Activated CD8-positive, alpha-beta memory T cell treated with anti-CD3 and anti-CD28 coated beads, Interleukin-2, amount 10 ng/mL, durations not matched to agents 7 days and 5 days (primary cell): Measurements from ENCODE around the gene COQ5. TPM values are rescaled to one million over a fixed set of nuclear protein-coding genes. Genes with fewer than 3 reads are reported as not detected.

Source experiments
- ATAC-seq: fragments of 150-1000 bp; cut with Tn5 transposase; one replicate; pipeline ENCODE4 v1.10.0; 2021; ENCODE audit warnings: moderate library complexity
- CTCF ChIA-PET: fragments of 350-600 bp; sonication (Branson Sonifier 250); formaldehyde crosslinking; loops from one replicate; lab custom pipeline; 2021; ENCODE audit warnings: antibody characterized with exemption; lab: Charles Lee
- DNase-seq: peaks from one replicate; pipeline ENCODE4 v3.0.0-alpha.2; 2020
- H3K27ac Mint-ChIP-seq: one replicate; pipeline ENCODE4 v1.8.0; 2021; ENCODE audit warnings: mild to moderate bottlenecking, mixed read lengths
- H3K27me3 Mint-ChIP-seq: one replicate; pipeline ENCODE4 v1.8.0; 2021; ENCODE audit warnings: mixed read lengths
- H3K36me3 Mint-ChIP-seq: one replicate; pipeline ENCODE4 v1.8.0; 2021; ENCODE audit warnings: mild to moderate bottlenecking, mixed read lengths
- H3K4me1 Mint-ChIP-seq: one replicate; pipeline ENCODE4 v1.8.0; 2021; ENCODE audit warnings: mixed read lengths
- H3K4me3 Mint-ChIP-seq: one replicate; pipeline ENCODE4 v1.8.0; 2021; ENCODE audit warnings: mild to moderate bottlenecking, moderate library complexity, mixed read lengths
- H3K9me3 Mint-ChIP-seq: one replicate; pipeline ENCODE4 v1.8.0; 2022; ENCODE audit warnings: low read depth, mixed read lengths
- total RNA-seq, 2 experiments: library from RNA; stranded (reverse); gene quantifications; one replicate each; pipeline ENCODE4 v1.2.3, GENCODE V29; 2021

COQ5 gene
- total RNA-seq, 2 experiments from 2014 or later, result 26.4 to 34.0 TPM

DNA sequence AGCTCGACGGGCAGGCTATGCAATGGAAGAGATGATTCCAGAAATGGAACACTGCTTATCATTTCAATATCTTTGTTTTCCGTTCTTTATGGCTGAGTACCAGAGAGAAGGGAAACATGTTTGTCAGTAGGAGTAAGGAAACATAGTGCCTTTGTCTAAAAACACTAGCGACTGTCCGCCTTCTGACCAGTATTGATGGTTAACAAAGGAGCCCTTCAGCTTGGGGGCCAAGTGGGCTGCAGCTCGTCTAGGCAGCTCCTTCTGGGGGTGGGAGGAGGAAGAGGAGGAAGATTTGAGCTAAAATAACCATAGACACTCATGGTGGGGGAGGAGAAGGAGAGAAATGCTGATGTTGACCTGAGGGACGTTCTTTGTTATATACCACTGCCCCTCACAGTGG lies 15.0 kb downstream of the COQ5 start:
- Mint-ChIP-seq H3K4me1 (no peaks in the 10 kb centered on the region), H3K36me3 (peaks cover 13% of the 10 kb centered on the region), H3K27ac (no peak overlapping the region), H3K4me3 (no peak overlapping the region), H3K9me3 (no peaks in the 10 kb centered on the region), H3K27me3 (no peaks in the 10 kb centered on the region)
- no peak for ATAC-seq
- CTCF ChIA-PET, result no interaction called here
- no peak for DNase-seq

DNA sequence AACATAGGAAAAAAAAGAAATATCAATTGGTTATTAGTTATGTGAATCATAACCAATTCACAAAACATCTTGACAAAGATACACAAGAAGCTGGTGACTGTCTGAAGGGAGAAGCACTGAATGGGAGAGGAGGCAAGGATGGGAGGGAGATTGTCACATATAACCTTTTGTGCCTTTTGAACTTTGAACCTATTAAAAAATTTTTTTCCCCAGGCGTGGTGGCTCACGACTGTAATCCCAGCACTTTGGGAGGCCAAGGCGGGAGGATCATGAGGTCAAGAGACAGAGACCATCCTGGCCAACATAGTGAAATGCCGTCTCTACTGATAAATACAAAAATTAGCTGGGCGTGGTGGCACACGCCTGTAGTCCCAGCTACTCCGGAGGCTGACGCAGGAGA lies 20.4 kb downstream of the COQ5 start:
- Mint-ChIP-seq H3K4me1 (no peaks in the 10 kb centered on the region), H3K27me3 (no peaks in the 10 kb centered on the region), H3K9me3 (no peaks in the 10 kb centered on the region), H3K4me3 (no peak overlapping the region), H3K27ac (no peak overlapping the region), H3K36me3 (peaks cover 12% of the 10 kb centered on the region)
- DNase-seq, result no peak
- CTCF ChIA-PET, result interaction anchor here (1.1 to 1.5 kb wide), 3 partner anchors 39 to 79 kb away, joined by 3 to 5 read pairs (median 4); partner anchors contain the start of gene SRSF9
- no peak for ATAC-seq

DNA sequence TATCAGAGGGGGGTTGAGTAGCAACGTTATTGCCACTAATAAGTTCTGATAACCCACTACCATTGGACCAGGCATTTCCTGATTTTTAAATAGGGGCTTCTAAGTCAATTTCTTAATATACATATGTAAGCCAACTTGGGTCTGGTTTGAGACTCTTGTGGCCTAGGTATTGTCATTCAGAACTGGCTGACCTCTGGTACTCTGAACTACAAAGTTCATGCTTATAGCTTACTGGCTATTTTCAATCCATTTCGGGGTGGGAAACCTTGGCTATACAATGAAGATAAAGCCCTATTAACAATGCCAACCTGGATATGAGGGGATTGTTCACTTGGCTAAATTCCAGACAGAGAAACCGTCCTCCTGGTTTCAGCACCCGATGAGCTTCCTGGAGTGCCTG lies 24.4 kb downstream of the COQ5 start:
- H3K9me3 Mint-ChIP-seq, result no peaks in the 10 kb centered on the region
- no peak overlapping the region for H3K4me3 Mint-ChIP-seq
- peaks cover 16% of the 10 kb centered on the region for H3K36me3 Mint-ChIP-seq
- H3K4me1 Mint-ChIP-seq, result no peaks in the 10 kb centered on the region
- DNase-seq (no peak), ATAC-seq (no peak)
- no peak overlapping the region for H3K27ac Mint-ChIP-seq
- CTCF ChIA-PET, result interaction anchor here (0.8 to 2.9 kb wide), 3 partner anchors 13 to 35 kb away, joined by 3 to 10 read pairs (median 3); no protein-coding TSS in a partner anchor
- no peaks in the 10 kb centered on the region for H3K27me3 Mint-ChIP-seq

DNA sequence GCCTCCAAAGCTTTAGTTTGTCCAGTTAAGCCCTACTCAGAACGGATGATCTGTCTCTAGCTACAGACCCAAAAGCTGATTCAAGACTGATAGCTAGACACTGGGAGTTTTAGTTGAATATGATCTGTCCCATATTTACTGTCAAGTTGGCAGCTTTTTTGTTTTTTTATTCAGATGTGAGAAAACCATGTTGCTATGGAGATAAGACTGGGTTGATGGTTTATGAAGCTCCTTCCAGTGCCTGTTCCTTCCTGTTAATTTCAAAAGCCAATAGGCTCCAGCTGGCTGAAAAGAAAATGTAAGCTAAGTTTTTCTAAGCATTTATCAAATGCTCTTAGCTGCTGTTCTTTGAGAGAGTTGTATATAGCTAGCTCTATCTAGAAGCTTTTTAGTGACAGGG lies 28.4 kb downstream of the COQ5 start:
- Mint-ChIP-seq H3K4me3 (no peak overlapping the region), H3K27me3 (no peaks in the 10 kb centered on the region), H3K36me3 (peaks cover 28% of the 10 kb centered on the region), H3K4me1 (peaks cover 23% of the 10 kb centered on the region), H3K9me3 (no peaks in the 10 kb centered on the region), H3K27ac (peak overlapping the region; percentile 40)
- CTCF ChIA-PET, result interaction anchor here (0.9 to 1.8 kb wide), 3 partner anchors 9 to 30 kb away, joined by 3 to 6 read pairs (median 5); no protein-coding TSS in a partner anchor
- DNase-seq (no peak), ATAC-seq (no peak)

DNA sequence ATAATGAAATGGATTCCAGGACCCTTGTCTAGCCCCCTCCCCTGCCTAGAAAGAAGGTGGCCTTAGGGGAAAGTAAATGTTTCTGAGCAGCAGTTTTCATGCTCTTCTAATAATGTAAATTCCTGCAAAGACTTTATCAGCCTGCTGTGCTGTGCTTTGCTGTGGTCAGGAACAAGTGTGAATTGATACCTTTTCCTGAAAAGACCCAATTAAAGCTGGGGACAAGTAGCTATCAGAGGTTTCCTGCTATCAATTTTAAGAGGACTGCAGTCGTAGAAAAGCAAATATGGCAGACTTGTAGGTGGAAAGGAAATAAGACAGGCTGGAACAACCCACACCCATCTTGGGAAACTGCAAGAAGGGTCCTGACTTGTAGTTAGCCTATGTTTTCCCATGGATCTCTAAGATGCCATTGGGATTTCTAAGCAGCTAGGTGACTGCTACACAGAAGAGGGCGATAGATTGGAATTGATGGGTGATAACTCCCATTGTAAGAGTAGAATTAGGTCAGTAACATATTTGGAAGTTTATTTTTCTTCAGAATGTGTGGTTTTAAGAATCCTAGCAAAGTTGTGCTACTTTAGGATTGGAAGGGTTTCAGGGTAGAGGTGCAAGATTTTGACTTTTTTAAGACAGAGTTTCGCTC lies 30.0 kb downstream of the COQ5 start:
- CTCF ChIA-PET, result interaction anchor here (1.3 to 5.3 kb wide), 2 partner anchors 30 to 60 kb away, joined by 3 to 23 read pairs; partner anchors contain the start of gene COX6A1
- DNase-seq (no peak), ATAC-seq (no peak)
- Mint-ChIP-seq H3K9me3 (no peaks in the 10 kb centered on the region), H3K4me3 (no peak overlapping the region), H3K4me1 (peaks cover 30% of the 10 kb centered on the region), H3K27me3 (no peaks in the 10 kb centered on the region), H3K36me3 (peaks cover 27% of the 10 kb centered on the region), H3K27ac (no peak overlapping the region)

DNA sequence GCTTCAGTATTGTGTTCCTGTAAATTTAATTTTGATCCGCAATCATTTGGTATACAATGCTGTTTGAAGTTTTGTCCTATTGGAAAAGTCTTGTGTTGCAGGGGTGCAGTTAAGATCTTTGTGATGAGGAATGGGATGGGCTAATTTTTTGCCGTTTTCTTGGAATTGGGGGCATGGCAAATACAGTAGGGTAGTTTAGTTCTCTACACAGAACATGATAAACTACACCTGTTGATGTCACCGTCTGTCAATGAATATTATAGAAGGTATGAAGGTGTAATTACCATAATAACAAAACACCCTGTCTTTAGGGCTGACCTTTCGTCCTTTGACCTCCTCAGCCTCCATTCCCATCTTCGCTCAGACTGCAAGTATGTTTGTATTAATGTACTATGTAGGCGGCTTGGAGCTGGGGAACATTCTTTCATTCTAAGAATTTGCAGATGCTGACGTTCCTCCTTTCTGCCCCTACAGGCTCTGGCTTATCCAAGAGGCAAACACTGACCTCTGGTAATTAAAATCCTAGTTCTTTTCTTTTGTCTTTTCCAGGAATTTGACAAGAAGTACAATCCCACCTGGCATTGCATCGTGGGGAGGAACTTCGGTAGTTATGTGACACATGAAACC lies 31.3 kb downstream of the COQ5 start:
- H3K9me3 Mint-ChIP-seq, result no peaks in the 10 kb centered on the region
- H3K4me3 Mint-ChIP-seq, result peak overlapping the region; percentile 84
- H3K27ac Mint-ChIP-seq, result peak overlapping the region; percentile 72
- H3K4me1 Mint-ChIP-seq, result peaks cover 30% of the 10 kb centered on the region
- H3K36me3 Mint-ChIP-seq, result peaks cover 18% of the 10 kb centered on the region
- ATAC-seq (no peak), DNase-seq (no peak)
- CTCF ChIA-PET, result interaction anchor here (0.6 to 5.3 kb wide), 8 partner anchors 10 to 527 kb away, joined by 3 to 29 read pairs (median 4); partner anchors contain the start of genes COX6A1 and SRSF9
- no peaks in the 10 kb centered on the region for H3K27me3 Mint-ChIP-seq

DNA sequence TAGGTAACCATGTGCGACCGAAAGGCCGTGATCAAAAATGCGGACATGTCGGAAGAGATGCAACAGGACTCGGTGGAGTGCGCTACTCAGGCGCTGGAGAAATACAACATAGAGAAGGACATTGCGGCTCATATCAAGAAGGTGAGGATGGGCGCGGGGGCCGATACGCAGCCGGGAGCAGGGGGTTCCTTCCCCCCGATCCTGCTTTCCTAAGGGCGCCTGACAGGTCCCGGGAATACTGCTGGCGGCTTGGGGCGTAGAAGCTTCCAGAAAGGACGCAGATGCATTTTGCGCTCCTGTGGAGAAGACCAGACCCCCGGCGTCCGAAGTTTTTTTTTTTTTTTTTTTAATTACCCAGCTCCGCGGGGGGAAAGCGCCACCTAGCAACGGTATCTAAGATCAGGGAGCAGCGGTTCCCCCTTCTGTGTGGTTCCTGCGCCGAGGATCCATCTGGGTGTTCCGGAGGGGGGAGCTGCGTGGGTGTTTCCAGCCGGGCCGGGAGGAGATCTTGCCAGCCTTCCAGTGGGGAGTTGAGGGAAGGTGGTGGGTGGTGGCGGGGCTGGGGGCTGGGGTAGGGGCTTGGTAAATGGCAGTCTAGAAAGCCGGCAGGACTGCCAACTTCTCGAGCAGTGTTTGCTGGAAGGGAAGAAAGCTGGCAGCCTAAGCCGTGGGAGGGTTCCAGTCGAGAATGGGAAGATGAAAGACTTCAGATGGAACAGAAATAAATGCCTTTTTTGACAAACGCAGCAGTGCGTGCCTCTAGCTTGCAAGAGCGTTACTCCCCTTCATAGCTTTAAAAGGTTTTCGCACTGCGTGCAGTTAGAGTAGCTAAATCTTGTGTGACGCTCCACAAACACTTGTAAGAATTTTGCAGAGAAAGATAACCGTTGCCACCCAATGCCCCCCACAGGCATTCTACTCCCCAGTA lies 32.3 kb downstream of the COQ5 start:
- H3K4me3 Mint-ChIP-seq, result peak overlapping the region; percentile 84
- peak; percentile 61 for DNase-seq
- H3K9me3 Mint-ChIP-seq, result no peaks in the 10 kb centered on the region
- peak; percentile 2 for ATAC-seq
- CTCF ChIA-PET, result interaction anchor here (0.5 to 5.3 kb wide), 14 partner anchors 9 to 201 kb away, joined by 3 to 29 read pairs (median 4); partner anchors contain the start of genes COX6A1 and SRSF9
- H3K4me1 Mint-ChIP-seq, result peaks cover 30% of the 10 kb centered on the region
- H3K27me3 Mint-ChIP-seq, result no peaks in the 10 kb centered on the region
- peaks cover 17% of the 10 kb centered on the region for H3K36me3 Mint-ChIP-seq
- peak overlapping the region; percentile 72 for H3K27ac Mint-ChIP-seq

DNA sequence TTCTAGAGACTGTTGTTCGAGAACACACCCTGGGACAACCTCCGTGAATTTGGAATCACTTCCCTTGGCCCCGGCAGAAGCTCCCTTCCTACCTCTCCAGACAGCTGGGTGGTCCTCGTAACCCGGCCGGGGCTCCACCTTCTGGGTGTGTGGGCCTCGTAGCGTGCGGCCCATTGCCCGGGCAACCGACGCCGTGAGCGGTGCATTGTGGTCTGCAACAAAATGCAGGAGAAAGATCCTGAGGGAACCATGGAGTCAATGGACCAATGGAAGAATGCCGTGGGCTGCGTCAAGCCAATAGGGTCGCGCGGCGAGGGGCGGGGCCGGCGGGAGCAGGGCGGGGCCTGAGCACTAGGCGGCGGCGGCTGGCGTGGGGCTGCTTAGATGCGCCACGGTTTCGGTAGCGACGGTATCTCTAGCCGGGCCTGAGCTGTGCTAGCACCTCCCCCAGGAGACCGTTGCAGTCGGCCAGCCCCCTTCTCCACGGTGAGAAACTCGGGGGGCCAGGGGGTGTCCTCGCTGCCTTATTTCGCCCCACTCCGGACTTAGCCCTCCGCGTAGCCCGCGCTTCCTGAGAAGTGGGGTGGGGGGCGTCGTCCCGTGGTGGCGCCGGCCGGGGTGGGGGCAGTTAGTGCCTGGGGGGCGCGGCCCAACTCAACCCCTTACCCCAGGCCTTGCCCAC lies 33.1 kb downstream of the COQ5 start, which contains the start of gene DYNLL1:
TSS of gene DYNLL1 (plus strand) at position 383 of the 682 bp plus-strand sequence. CDS start 309 bp downstream, outside the sequence.
- Mint-ChIP-seq H3K27me3 (no peaks in the 10 kb centered on the region), H3K36me3 (peaks cover 17% of the 10 kb centered on the region), H3K4me3 (peak within 1 kb of the TSS; percentile 84), H3K4me1 (peaks cover 30% of the 10 kb centered on the region), H3K27ac (peak within 1 kb of the TSS; percentile 72), H3K9me3 (no peaks in the 10 kb centered on the region)
- ATAC-seq (peak; percentile 96), DNase-seq (peak; percentile 97)
- CTCF ChIA-PET, result interaction anchor here (0.5 to 5.3 kb wide), 15 partner anchors 10 to 202 kb away, joined by 3 to 29 read pairs (median 3); partner anchors contain the start of genes COX6A1 and SRSF9

DNA sequence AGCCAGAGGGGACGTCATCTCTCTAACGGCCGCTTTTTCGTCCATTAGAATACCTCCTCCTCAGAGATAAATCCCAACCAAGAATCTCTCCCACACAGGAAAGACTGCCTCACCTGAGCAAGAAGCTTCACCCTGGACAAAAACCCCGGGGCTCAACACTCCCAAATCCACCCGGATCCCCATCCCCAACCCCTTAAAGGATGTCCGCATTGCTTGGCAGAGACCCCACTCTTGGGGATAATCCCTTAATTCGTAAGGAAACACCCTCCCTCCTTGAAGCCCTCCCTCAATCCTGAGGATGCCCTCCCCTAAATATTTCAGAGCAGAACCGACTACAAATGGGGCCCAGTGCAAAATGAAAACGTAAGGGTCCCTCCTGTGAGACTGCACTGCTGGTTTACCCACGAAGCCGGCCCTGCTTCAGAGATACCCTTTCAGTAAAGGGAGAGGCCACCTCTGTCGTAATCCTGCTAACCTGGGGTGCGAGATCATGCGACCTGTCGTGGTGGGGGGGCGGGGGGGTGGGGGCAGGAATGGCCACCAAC lies 33.7 kb downstream of the COQ5 start:
- Mint-ChIP-seq H3K27me3 (no peaks in the 10 kb centered on the region), H3K4me1 (peaks cover 30% of the 10 kb centered on the region), H3K9me3 (no peaks in the 10 kb centered on the region), H3K4me3 (peak overlapping the region; percentile 84), H3K36me3 (peaks cover 17% of the 10 kb centered on the region), H3K27ac (peak overlapping the region; percentile 54)
- CTCF ChIA-PET, result interaction anchor here (0.9 to 5.3 kb wide), 7 partner anchors 21 to 65 kb away, joined by 3 to 29 read pairs (median 4); partner anchors contain the start of genes COX6A1 and SRSF9
- DNase-seq, result no peak
- peak; percentile 0 for ATAC-seq

DNA sequence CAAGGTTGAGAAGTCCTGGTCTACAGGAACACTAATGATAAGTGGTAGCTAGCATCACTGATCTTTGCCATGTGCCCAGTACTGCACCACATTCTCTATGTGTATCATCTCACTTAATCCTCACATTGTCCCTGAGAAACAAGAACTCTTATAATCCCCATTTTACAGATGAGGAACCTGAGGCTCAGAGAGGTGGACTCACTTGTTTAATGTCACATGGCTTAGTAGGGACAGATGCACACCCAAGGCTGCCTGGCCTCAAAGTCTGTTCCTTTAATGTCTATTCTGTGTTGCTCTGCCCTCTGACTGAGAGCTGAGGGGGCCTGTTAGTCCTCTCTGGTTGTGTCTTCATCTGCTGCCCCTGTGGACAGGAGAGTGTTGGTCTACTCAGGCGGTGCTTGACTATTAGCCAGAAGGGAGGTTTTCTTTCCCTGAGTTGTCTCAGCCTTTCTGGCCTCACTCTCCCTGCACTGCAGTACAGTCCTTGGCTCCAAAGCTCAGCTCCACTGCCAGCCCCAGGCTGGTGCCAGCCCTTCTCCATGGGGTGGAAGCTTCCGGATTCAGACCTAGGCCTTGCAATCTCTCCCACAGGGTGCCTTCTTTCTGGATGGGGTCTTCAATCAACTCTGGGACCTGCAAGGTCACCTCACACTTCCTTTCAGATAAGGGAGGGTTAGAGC lies 38.0 kb downstream of the COQ5 start:
- Mint-ChIP-seq H3K36me3 (no peaks in the 10 kb centered on the region), H3K27ac (no peak overlapping the region), H3K4me1 (peaks cover 9% of the 10 kb centered on the region), H3K4me3 (no peak overlapping the region), H3K27me3 (no peaks in the 10 kb centered on the region), H3K9me3 (no peaks in the 10 kb centered on the region)
- CTCF ChIA-PET, result interaction anchor here (0.9 to 4.5 kb wide), 4 partner anchors 9 to 51 kb away, joined by 3 to 22 read pairs (median 8); partner anchors contain the start of gene SRSF9
- DNase-seq (no peak), ATAC-seq (no peak)

DNA sequence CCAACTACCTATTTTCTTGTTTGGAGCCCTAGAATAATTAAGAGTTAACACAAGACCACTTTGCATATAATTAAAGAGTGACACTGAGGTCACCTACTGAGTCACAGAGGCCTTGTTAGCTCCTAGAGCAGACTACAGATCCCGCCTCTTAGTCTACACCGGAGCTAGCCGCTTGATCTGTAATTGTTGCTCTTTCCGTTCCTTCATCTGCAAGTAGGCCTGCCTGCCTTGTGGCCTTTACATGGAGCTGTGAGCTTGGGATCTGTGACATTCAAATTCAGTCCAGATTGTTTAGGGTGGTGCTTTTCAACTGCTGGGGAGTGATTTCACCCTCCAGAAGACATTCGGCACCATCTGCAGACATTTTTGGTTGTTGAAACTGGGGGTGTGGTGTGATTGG lies 38.6 kb downstream of the COQ5 start:
- Mint-ChIP-seq H3K27ac (no peak overlapping the region), H3K27me3 (no peaks in the 10 kb centered on the region), H3K4me3 (no peak overlapping the region), H3K36me3 (no peaks in the 10 kb centered on the region), H3K9me3 (no peaks in the 10 kb centered on the region), H3K4me1 (peaks cover 6% of the 10 kb centered on the region)
- CTCF ChIA-PET, result interaction anchor here (2.8 to 4.5 kb wide), 2 partner anchors 13 to 21 kb away, joined by 10 to 22 read pairs; partner anchors contain the start of gene SRSF9
- DNase-seq (no peak), ATAC-seq (no peak)
